ENCODE measurements around the gene C2orf68.

The C2orf68 gene

DNA sequence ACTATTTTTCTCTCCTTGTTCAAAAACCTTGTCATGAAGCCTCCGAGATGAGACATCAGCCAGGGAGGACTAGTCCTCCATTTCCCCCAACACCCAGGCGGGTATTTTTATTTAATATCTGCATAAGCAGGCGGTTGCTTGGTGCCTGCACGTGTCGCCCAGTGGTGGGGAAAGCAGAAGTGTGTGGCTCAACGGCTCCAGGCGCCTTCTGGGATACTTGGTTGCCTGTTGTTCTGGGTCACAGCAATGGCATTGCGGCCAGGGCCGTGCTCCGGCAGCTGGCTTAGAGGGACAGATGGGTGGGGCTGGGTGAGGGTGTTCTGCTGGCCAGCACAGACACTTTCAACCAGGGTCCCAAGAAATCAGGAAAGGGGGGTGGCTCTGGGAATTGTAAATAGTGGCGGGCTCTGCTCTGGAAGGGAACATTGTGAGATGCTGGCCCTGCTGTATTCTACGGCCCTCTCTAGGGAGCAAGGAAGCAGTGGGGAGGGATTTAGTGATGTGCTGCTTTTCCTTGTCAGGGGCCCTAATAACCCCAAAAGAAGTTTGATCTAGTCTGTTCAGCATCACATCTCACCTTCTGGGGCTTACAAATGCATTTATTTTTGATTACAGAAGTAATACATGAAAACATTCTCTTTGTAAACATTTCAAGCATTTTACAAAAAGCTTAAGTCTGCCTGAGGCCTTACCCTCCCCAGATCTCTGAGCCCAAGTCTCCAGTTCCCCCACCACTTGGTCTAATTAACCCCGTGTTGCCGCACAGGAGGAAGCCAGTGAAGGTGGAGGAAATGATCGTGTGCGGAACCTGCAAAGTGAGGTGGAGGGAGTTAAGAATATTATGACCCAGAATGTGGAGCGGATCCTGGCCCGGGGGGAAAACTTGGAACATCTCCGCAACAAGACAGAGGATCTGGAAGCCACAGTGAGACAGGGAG lies 33.4 kb downstream of the C2orf68 start:
- Histone ChIP-seq H3F3A (ENCODE audit: control insufficient read depth, insufficient read depth) (no peaks in the 10 kb centered on the region), H3K4me2 (ENCODE audit: low read length) (peak overlapping the region; percentile 99), H3K27me3 (ENCODE audit: control insufficient read depth, low read length) (no peaks in the 10 kb centered on the region), H3K79me2 (ENCODE audit: control insufficient read depth, low read length) (peaks cover 31% of the 10 kb centered on the region), H3K9me2 (replicated peaks; ENCODE audit: control insufficient read depth, low read length) (no peaks in the 10 kb centered on the region), H3K4me1 (ENCODE audit: control insufficient read depth, low read length) (peaks cover 28% of the 10 kb centered on the region), H3K36me3 (ENCODE audit: control insufficient read depth, low read length) (peaks cover 44% of the 10 kb centered on the region), H3K9me3 (ENCODE audit: control insufficient read depth, insufficient read depth, low read length) (no peaks in the 10 kb centered on the region), H3K27ac (ENCODE audit: low read depth, low read length) (peak overlapping the region; percentile 62), H3K4me3 (ENCODE audit: low read length) (peak overlapping the region; percentile 99), H4K20me1 (ENCODE audit: control insufficient read depth, insufficient read depth, low read depth, low read length) (no peaks in the 10 kb centered on the region)
- TF ChIP-seq, protein P1, sequence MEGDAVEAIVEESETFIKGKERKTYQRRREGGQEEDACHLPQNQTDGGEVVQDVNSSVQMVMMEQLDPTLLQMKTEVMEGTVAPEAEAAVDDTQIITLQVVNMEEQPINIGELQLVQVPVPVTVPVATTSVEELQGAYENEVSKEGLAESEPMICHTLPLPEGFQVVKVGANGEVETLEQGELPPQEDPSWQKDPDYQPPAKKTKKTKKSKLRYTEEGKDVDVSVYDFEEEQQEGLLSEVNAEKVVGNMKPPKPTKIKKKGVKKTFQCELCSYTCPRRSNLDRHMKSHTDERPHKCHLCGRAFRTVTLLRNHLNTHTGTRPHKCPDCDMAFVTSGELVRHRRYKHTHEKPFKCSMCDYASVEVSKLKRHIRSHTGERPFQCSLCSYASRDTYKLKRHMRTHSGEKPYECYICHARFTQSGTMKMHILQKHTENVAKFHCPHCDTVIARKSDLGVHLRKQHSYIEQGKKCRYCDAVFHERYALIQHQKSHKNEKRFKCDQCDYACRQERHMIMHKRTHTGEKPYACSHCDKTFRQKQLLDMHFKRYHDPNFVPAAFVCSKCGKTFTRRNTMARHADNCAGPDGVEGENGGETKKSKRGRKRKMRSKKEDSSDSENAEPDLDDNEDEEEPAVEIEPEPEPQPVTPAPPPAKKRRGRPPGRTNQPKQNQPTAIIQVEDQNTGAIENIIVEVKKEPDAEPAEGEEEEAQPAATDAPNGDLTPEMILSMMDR (IDR thresholded peaks at IDR 0.05; ENCODE audit: low read depth, low read length, poor library complexity, severe bottlenecking), result no peak
- no peak for TF ChIP-seq EZH2phosphoT487 (IDR thresholded peaks at IDR 0.05; ENCODE audit: borderline replicate concordance, low read length)

DNA sequence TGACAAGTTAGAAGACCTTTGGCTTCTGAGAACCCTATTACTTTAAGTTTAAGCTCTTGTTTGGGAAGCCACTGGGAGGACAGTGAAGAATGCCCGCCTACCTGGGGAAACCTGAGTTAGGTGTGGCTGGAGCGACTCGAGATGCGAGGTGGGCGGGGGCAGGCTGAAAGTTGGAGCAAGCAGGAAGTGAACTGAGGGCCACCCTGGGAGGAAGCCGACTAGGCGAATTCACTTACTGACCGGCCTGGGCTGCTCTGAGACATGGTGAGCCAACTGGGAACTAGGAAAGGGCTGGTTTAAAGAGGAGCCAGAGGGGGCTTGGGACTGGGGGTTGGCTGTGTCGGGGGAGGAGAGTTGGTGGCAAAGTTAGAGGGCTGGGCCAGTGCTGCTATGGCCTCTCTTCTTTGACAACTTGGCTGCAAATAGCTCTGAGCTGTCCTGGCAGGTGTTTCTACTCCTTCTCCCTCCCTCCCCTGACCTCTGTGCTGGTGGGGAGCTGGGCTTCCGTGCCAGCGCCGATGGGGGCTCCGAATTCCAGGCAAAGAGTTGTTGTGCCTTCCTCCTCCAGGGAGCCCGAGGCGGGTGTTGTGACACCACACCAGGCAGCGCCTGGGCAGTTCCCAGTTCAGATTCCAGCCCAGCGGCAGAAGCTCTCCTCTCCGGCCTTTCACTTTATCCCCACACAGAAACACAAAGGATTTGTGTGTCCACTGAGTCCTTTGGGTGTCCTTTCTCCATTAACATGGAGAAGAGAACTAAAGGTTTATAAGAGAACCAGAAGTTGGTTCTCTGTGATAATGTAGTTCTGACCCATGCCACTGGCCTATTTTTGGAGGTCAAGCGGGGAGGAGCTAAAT lies 34.3 kb downstream of the C2orf68 start, which contains the start of gene VAMP8:
VAMP8 (plus strand) TSS at position 201 of the 857 bp plus-strand sequence; CDS start at position 262, 61 bp downstream.
- no peak for TF ChIP-seq EZH2phosphoT487 (IDR thresholded peaks at IDR 0.05; ENCODE audit: borderline replicate concordance, low read length)
- TF ChIP-seq, protein P1 (IDR thresholded peaks at IDR 0.05; ENCODE audit: low read depth, low read length, poor library complexity, severe bottlenecking), result no peak
- Histone ChIP-seq H3K9me2 (replicated peaks; ENCODE audit: control insufficient read depth, low read length) (no peaks in the 10 kb centered on the region), H3K36me3 (ENCODE audit: control insufficient read depth, low read length) (peaks cover 40% of the 10 kb centered on the region), H3K9me3 (ENCODE audit: control insufficient read depth, insufficient read depth, low read length) (no peaks in the 10 kb centered on the region), H4K20me1 (ENCODE audit: control insufficient read depth, insufficient read depth, low read depth, low read length) (no peaks in the 10 kb centered on the region), H3F3A (ENCODE audit: control insufficient read depth, insufficient read depth) (no peaks in the 10 kb centered on the region), H3K4me3 (ENCODE audit: low read length) (peak within 1 kb of the TSS; percentile 99), H3K4me2 (ENCODE audit: low read length) (peak within 1 kb of the TSS; percentile 99), H3K4me1 (ENCODE audit: control insufficient read depth, low read length) (peaks cover 28% of the 10 kb centered on the region), H3K79me2 (ENCODE audit: control insufficient read depth, low read length) (peaks cover 31% of the 10 kb centered on the region), H3K27ac (ENCODE audit: low read depth, low read length) (peak within 1 kb of the TSS; percentile 62), H3K27me3 (ENCODE audit: control insufficient read depth, low read length) (peaks cover 1% of the 10 kb centered on the region; the same call in 1 of the 2 replicates)

DNA sequence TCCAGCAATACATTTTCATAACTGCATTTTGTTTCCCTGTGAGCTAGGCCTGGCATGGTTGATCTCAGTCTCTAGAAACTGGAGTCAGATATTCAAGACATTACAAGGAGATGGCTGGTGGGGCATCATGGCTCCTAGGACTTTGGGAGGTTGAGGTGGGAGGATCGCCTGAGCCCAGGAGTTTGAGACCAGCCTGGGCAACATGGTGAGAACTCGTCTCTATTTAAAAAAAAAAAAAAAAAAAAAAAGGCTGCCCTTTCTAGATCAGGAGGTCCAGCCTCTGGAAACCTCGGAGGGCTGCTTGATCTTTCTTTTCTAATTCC lies 34.8 kb downstream of the C2orf68 start:
- Histone ChIP-seq H3K79me2 (ENCODE audit: control insufficient read depth, low read length) (peaks cover 31% of the 10 kb centered on the region), H4K20me1 (ENCODE audit: control insufficient read depth, insufficient read depth, low read depth, low read length) (no peaks in the 10 kb centered on the region), H3K4me1 (ENCODE audit: control insufficient read depth, low read length) (peaks cover 28% of the 10 kb centered on the region), H3K27ac (ENCODE audit: low read depth, low read length) (no peak overlapping the region), H3K4me3 (ENCODE audit: low read length) (peak overlapping the region; percentile 99), H3K9me2 (replicated peaks; ENCODE audit: control insufficient read depth, low read length) (no peaks in the 10 kb centered on the region), H3K36me3 (ENCODE audit: control insufficient read depth, low read length) (peaks cover 34% of the 10 kb centered on the region), H3F3A (ENCODE audit: control insufficient read depth, insufficient read depth) (no peaks in the 10 kb centered on the region), H3K9me3 (ENCODE audit: control insufficient read depth, insufficient read depth, low read length) (no peaks in the 10 kb centered on the region), H3K4me2 (ENCODE audit: low read length) (peak overlapping the region; percentile 99), H3K27me3 (ENCODE audit: control insufficient read depth, low read length) (peaks cover 5% of the 10 kb centered on the region; the same call in 1 of the 2 replicates)
- TF ChIP-seq, protein P1 (IDR thresholded peaks at IDR 0.05; ENCODE audit: low read depth, low read length, poor library complexity, severe bottlenecking), result no peak
- TF ChIP-seq EZH2phosphoT487 (IDR thresholded peaks at IDR 0.05; ENCODE audit: borderline replicate concordance, low read length), result no peak

Measured in DOHH2 (cell line).